ENCODE data around the gene ABCB4. TPM values are rescaled to one million over a fixed set of nuclear protein-coding genes. Genes with fewer than 3 reads are reported as not detected.

The ABCB4 gene
- total RNA-seq, 4 donors from 2014 or later, result 1.6 to 2.8 (median 1.9) TPM; not detected in 1

DNA sequence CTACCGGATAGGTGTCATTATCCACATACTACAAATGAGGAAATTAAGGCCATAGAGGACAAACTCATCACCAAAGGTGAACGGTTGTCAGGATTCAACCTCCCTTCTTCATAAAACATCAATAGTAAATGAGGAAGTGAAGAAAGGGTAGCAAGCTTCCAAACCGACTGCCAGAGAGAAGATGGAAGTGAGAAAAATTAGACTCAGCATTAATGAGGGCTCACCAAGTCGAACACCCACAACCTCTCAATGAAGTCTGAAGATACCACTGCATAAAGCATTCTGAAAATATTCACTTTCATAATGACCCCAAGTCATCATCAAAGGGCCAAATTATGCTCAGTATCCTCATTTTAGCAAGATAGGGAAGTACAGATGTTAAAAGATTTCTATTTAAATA is 29.6 kb downstream of the ABCB4 start:
- Histone ChIP-seq H3K36me3 (no peaks in the 10 kb centered on the region), H3K9me3 (no peaks in the 10 kb centered on the region), H3K27ac (no peak overlapping the region), H3K4me3 (no peak overlapping the region), H3K27me3 (no peaks in the 10 kb centered on the region), H3K4me1 (no peaks in the 10 kb centered on the region)
- TF ChIP-seq EP300 (IDR thresholded peaks at IDR 0.05) (no peak), POLR2A (IDR thresholded peaks at IDR 0.05) (no peak), POLR2AphosphoS5 (IDR thresholded peaks at IDR 0.05) (no peak)
- TF ChIP-seq, protein P1, sequence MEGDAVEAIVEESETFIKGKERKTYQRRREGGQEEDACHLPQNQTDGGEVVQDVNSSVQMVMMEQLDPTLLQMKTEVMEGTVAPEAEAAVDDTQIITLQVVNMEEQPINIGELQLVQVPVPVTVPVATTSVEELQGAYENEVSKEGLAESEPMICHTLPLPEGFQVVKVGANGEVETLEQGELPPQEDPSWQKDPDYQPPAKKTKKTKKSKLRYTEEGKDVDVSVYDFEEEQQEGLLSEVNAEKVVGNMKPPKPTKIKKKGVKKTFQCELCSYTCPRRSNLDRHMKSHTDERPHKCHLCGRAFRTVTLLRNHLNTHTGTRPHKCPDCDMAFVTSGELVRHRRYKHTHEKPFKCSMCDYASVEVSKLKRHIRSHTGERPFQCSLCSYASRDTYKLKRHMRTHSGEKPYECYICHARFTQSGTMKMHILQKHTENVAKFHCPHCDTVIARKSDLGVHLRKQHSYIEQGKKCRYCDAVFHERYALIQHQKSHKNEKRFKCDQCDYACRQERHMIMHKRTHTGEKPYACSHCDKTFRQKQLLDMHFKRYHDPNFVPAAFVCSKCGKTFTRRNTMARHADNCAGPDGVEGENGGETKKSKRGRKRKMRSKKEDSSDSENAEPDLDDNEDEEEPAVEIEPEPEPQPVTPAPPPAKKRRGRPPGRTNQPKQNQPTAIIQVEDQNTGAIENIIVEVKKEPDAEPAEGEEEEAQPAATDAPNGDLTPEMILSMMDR (IDR thresholded peaks at IDR 0.05), result no peak
- 80% methylated on average over 4 of the region's 4 CpGs for WGBS
- DNase-seq (ENCODE audit: low spot score in 2 of 2), result no peak

DNA sequence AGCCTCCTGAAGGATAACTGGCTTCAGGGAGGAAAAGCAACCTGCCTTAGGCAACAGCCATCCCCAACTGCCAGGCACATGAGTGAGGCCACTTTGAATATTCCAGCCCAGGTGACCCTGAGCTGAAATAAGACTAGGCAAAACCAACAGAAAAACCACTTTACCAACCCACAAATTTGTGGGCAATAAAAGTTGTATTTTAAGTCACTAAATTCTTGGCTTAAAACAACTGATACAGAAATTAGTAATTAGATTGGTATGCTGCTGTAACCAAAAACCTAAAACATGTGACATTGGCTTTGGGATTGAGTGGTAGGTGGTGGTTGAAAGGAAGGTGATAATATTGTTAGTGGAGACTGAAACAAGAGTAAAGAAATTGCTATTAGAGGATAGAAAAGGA is 39.9 kb downstream of the ABCB4 start:
- H3K36me3 ChIP-seq, result peaks cover 8% of the 10 kb centered on the region
- no peaks in the 10 kb centered on the region for H3K27me3 ChIP-seq
- DNase-seq (ENCODE audit: low spot score in 2 of 2), result no peak
- no peak for TF ChIP-seq POLR2AphosphoS5 (IDR thresholded peaks at IDR 0.05)
- no peak for TF ChIP-seq POLR2A (IDR thresholded peaks at IDR 0.05)
- TF ChIP-seq, protein P1 (IDR thresholded peaks at IDR 0.05), result no peak
- TF ChIP-seq EP300 (IDR thresholded peaks at IDR 0.05), result no peak
- H3K4me1 ChIP-seq, result no peaks in the 10 kb centered on the region
- H3K9me3 ChIP-seq, result no peaks in the 10 kb centered on the region
- H3K27ac ChIP-seq, result no peak overlapping the region
- no peak overlapping the region for H3K4me3 ChIP-seq

- H3K27ac ChIP-seq, result no peak overlapping the region
- WGBS, result 75% methylated on average over 2 of the region's 2 CpGs
- H3K9me3 ChIP-seq, result no peaks in the 10 kb centered on the region
- no peak for TF ChIP-seq EP300 (IDR thresholded peaks at IDR 0.05)
- TF ChIP-seq POLR2AphosphoS5 (IDR thresholded peaks at IDR 0.05), result no peak
- TF ChIP-seq, protein P1 (IDR thresholded peaks at IDR 0.05), result no peak
- TF ChIP-seq POLR2A (IDR thresholded peaks at IDR 0.05), result no peak
- H3K36me3 ChIP-seq, result peaks cover 5% of the 10 kb centered on the region
- H3K4me1 ChIP-seq, result no peaks in the 10 kb centered on the region
- H3K4me3 ChIP-seq, result no peak overlapping the region
- no peak for DNase-seq (ENCODE audit: low spot score in 2 of 2)
- H3K27me3 ChIP-seq, result no peaks in the 10 kb centered on the region
Measured at GRCh38 chr7:87432536-87432935, 42.9 kb downstream of the ABCB4 start.

DNA sequence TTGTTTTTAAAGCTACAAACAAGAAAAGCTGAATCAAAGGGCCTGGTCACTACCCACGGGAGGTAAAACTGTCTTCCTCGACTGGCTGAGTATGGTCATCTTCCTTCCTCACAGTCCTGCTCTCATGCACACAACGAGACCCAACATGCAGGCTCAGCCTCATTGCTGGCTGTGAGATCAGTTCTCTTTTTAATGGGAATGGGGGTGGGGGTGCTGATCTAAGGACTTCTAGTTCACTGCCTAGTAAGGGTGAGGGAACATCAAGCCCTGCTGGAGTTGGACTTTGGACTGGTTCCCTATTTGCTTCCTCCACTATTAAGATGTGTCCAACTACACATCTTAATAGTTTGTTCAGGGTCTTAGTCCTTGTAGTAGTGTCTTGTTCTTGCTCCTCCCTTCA is 48.2 kb downstream of the ABCB4 start:
- Histone ChIP-seq H3K4me1 (no peaks in the 10 kb centered on the region), H3K27ac (no peak overlapping the region), H3K27me3 (no peaks in the 10 kb centered on the region), H3K4me3 (no peak overlapping the region), H3K9me3 (no peaks in the 10 kb centered on the region), H3K36me3 (peaks cover 5% of the 10 kb centered on the region)
- no peak for DNase-seq (ENCODE audit: low spot score in 2 of 2)
- TF ChIP-seq, protein P1 (IDR thresholded peaks at IDR 0.05), result no peak
- no peak for TF ChIP-seq EP300 (IDR thresholded peaks at IDR 0.05)
- no peak for TF ChIP-seq POLR2AphosphoS5 (IDR thresholded peaks at IDR 0.05)
- TF ChIP-seq POLR2A (IDR thresholded peaks at IDR 0.05), result no peak
- 70% methylated on average over 3 of the region's 3 CpGs for WGBS

GRCh38 chr7:87426160-87426559 is 49.3 kb downstream of the ABCB4 start:
- Histone ChIP-seq H3K4me3 (no peak overlapping the region), H3K9me3 (no peaks in the 10 kb centered on the region), H3K36me3 (peaks cover 5% of the 10 kb centered on the region), H3K27me3 (no peaks in the 10 kb centered on the region), H3K4me1 (no peaks in the 10 kb centered on the region), H3K27ac (no peak overlapping the region)
- no peak for TF ChIP-seq POLR2AphosphoS5 (IDR thresholded peaks at IDR 0.05)
- TF ChIP-seq, protein P1 (IDR thresholded peaks at IDR 0.05), result no peak
- no peak for TF ChIP-seq POLR2A (IDR thresholded peaks at IDR 0.05)
- TF ChIP-seq EP300 (IDR thresholded peaks at IDR 0.05), result no peak
- DNase-seq (ENCODE audit: low spot score in 2 of 2), result no peak
- 89% methylated on average over 3 of the region's 3 CpGs for WGBS
